Measurements from ENCODE around the gene ZNF827. TPM values are rescaled to one million over a fixed set of nuclear protein-coding genes. Genes with fewer than 3 reads are reported as not detected.

The ZNF827 gene, protein sequence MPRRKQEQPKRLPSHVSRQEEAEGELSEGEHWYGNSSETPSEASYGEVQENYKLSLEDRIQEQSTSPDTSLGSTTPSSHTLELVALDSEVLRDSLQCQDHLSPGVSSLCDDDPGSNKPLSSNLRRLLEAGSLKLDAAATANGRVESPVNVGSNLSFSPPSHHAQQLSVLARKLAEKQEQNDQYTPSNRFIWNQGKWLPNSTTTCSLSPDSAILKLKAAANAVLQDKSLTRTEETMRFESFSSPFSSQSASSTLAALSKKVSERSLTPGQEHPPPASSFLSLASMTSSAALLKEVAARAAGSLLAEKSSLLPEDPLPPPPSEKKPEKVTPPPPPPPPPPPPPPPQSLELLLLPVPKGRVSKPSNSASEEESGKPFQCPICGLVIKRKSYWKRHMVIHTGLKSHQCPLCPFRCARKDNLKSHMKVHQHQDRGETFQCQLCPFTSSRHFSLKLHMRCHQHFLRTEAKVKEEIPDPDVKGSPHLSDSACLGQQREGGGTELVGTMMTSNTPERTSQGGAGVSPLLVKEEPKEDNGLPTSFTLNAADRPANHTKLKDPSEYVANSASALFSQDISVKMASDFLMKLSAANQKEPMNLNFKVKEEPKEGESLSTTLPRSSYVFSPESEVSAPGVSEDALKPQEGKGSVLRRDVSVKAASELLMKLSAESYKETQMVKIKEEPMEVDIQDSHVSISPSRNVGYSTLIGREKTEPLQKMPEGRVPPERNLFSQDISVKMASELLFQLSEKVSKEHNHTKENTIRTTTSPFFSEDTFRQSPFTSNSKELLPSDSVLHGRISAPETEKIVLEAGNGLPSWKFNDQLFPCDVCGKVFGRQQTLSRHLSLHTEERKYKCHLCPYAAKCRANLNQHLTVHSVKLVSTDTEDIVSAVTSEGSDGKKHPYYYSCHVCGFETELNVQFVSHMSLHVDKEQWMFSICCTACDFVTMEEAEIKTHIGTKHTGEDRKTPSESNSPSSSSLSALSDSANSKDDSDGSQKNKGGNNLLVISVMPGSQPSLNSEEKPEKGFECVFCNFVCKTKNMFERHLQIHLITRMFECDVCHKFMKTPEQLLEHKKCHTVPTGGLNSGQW
- 10 to 100 TPM in 2 of 4 donors, 1 to 10 TPM in 2; 7.2 to 16.1 (median 10.9) TPM for total RNA-seq

DNA sequence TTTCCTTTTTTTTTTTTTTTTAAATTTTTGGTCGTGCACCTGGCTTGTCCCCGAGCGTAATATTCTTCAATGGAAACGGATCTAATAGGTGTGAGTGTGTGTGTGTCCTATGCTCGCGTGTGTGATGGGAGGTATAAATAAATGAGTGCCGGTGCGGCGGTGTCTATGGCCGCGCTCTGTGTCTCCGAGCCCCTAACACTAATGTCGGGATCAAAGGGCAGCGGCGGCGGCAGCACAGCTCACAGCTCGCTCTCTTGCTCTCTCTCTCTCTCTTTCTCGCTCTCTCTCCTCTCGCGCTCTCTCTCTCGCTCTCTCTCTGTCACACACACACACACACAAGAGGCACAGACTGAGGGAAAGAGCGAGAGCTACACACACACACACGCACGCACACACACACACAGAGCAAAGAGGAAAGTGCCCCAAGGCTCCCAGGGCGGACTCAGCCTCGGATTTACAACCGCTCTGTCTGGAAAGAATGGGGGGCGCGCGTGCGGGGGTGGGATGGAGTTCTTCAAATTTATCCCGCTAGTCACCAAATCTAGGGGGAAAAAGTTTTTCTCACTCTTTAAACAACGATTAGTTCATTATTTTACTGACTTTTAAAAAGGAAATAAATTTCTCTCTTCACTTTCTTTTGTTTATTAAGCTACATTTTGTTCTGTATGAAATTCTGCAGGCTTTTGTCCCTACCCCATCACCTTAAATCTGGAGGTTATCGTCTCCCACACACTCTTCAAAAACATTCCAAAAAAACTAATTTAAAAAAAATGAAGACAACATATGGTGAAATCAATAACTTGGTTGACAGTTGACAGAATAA lies at the start of gene ZNF827:
Gene ZNF827, minus strand, starts transcription at position 206 of the 823 bp plus-strand sequence. CDS start 416 bp downstream, outside the sequence.
- TF ChIP-seq POLR2A (IDR thresholded peaks at IDR 0.05) = peak; percentile 38 to 52
- TF ChIP-seq, protein P1, sequence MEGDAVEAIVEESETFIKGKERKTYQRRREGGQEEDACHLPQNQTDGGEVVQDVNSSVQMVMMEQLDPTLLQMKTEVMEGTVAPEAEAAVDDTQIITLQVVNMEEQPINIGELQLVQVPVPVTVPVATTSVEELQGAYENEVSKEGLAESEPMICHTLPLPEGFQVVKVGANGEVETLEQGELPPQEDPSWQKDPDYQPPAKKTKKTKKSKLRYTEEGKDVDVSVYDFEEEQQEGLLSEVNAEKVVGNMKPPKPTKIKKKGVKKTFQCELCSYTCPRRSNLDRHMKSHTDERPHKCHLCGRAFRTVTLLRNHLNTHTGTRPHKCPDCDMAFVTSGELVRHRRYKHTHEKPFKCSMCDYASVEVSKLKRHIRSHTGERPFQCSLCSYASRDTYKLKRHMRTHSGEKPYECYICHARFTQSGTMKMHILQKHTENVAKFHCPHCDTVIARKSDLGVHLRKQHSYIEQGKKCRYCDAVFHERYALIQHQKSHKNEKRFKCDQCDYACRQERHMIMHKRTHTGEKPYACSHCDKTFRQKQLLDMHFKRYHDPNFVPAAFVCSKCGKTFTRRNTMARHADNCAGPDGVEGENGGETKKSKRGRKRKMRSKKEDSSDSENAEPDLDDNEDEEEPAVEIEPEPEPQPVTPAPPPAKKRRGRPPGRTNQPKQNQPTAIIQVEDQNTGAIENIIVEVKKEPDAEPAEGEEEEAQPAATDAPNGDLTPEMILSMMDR (IDR thresholded peaks at IDR 0.05 in 4 of 5, conservative IDR thresholded peaks at IDR 0.05 in 1 of 5) = no peak
- Histone ChIP-seq H3K36me3 (no peaks in the 10 kb centered on the region), H3K4me1 (peaks cover 18 to 28% of the 10 kb centered on the region in 2 donors), H3K9me3 (no peaks in the 10 kb centered on the region), H3K4me3 (peak within 1 kb of the TSS; percentile 71 to 90 (median 84)), H3K27me3 (no peaks in the 10 kb centered on the region), H3K27ac (peak within 1 kb of the TSS; percentile 91 to 99 (median 94))
- in situ Hi-C loops (cut with MboI; ENCODE audit: low sequenced_read_pairs in 4 of 4) (loop anchor here in 2 of 4 donors (10.0 to 25.0 kb wide), 2 partner anchors 202 to 204 kb away; no protein-coding TSS in a partner anchor), intact Hi-C loops (cut with DNase I; ENCODE audit: low total_unique reads) (loop anchor here (2.0 to 5.0 kb wide), 4 partner anchors 207 to 760 kb away; partner anchors contain the start of gene MMAA)
- ATAC-seq (peak; percentile 33 to 35), DNase-seq (peak; percentile 34 to 80)

DNA sequence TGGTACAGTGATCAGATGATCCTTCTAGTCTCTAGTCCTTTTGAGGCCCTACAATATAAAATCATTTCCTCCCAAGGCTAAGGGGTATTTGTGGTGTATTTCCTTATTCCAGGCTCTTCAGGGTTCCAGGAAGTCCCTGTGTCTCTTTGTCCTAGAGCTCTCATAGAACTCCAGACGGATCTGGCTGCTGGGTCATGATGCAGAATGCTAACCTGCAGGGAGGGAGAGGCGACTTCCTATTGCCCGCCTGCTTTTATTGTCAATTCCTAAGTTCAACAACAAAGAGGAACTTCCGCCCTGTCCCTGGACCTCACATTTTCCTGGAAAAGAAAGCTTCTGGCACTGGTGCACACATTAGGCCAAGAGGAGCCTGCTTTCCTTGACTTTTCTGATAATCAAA lies 45.9 kb upstream of the ZNF827 start:
- Histone ChIP-seq H3K27ac (no peak overlapping the region), H3K4me3 (no peak overlapping the region), H3K9me3 (no peaks in the 10 kb centered on the region), H3K36me3 (no peaks in the 10 kb centered on the region), H3K4me1 (no peaks in the 10 kb centered on the region), H3K27me3 (no peaks in the 10 kb centered on the region)
- TF ChIP-seq, protein P1 (IDR thresholded peaks at IDR 0.05 in 4 of 5, conservative IDR thresholded peaks at IDR 0.05 in 1 of 5) = no peak
- no peak for TF ChIP-seq POLR2A (IDR thresholded peaks at IDR 0.05)
- in situ Hi-C loops (cut with MboI; ENCODE audit: low sequenced_read_pairs in 4 of 4) = no loop called here
- ATAC-seq (no peak), DNase-seq (no peak)
- intact Hi-C loops (cut with DNase I; ENCODE audit: low total_unique reads) = no loop called here

DNA sequence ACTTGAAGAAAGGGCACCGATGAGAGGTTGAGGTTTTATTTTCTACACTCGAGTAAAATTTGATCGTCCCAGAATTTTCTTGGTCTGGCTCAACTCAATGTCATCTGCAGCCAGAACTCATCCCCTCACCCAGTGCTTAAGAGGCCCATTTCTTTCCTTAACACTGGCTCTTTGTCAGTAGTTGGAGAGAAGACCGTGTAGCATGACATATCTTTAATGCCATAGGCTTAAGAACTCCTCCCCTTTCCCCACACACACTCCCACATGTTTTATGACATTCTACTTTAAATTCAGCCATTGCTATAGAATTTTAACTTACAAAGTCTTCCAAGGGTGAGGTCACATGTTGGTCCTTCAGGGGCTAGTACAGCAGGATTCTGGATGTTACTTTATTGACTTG lies 44.2 kb upstream of the ZNF827 start:
- TF ChIP-seq POLR2A (IDR thresholded peaks at IDR 0.05) = no peak
- TF ChIP-seq, protein P1 (IDR thresholded peaks at IDR 0.05 in 4 of 5, conservative IDR thresholded peaks at IDR 0.05 in 1 of 5) = no peak
- Histone ChIP-seq H3K27me3 (no peaks in the 10 kb centered on the region), H3K27ac (no peak overlapping the region), H3K4me3 (no peak overlapping the region), H3K36me3 (no peaks in the 10 kb centered on the region), H3K4me1 (no peaks in the 10 kb centered on the region), H3K9me3 (no peaks in the 10 kb centered on the region)
- DNase-seq = no peak
- in situ Hi-C loops (cut with MboI; ENCODE audit: low sequenced_read_pairs in 4 of 4) (no loop called here), intact Hi-C loops (cut with DNase I; ENCODE audit: low total_unique reads) (no loop called here)
- ATAC-seq = no peak

DNA sequence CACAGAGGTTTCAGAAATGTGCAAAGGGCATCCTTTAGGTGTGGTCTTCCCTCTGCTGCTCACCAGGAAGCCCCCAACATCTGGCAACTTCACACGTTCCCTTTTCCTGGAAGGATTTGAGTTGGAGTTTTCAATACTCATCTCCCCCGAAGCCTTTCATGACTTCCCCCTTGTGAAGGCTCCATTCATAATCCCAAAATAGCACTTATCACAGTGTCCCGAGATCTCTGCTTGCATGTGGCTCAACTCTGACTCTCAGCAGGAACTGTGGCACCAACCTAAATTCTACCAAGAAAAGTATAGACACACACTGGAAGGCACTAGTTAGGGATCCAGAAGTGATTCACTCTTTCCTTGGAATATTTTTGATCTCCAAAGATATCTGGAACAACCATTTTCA lies 40.5 kb upstream of the ZNF827 start:
- intact Hi-C loops (cut with DNase I; ENCODE audit: low total_unique reads) (no loop called here), in situ Hi-C loops (cut with MboI; ENCODE audit: low sequenced_read_pairs in 4 of 4) (no loop called here)
- Histone ChIP-seq H3K27ac (no peak overlapping the region), H3K4me3 (no peak overlapping the region), H3K4me1 (no peaks in the 10 kb centered on the region), H3K9me3 (no peaks in the 10 kb centered on the region), H3K27me3 (no peaks in the 10 kb centered on the region), H3K36me3 (no peaks in the 10 kb centered on the region)
- TF ChIP-seq, protein P1 (IDR thresholded peaks at IDR 0.05 in 4 of 5, conservative IDR thresholded peaks at IDR 0.05 in 1 of 5) = no peak
- no peak for TF ChIP-seq POLR2A (IDR thresholded peaks at IDR 0.05)
- ATAC-seq = no peak
- DNase-seq = no peak

Measured in gastrocnemius medialis (tissue), 4 donors.